GM23338 (cell line): ENCODE results near the gene HSD17B2. TPM values are rescaled to one million over a fixed set of nuclear protein-coding genes. Genes with fewer than 3 reads are reported as not detected.

Experiments used
- ATAC-seq: fragments of 200-7000 bp; cut with Tn5 transposase; 3 replicates; pipeline ENCODE4 v1.9.1; 2020
- DNase-seq: peaks from one replicate; pipeline ENCODE4 v3.0.0-alpha.2; 2015; ENCODE audit warnings: low spot score
- H2AFZ ChIP-seq: fragments of 200-600 bp; sonication (generic); 2 replicates; pipeline ENCODE4 v1.8.0; 2016; ENCODE audit warnings: antibody characterized with exemption, mild to moderate bottlenecking, moderate library complexity
- H3F3A ChIP-seq: fragments of 200-600 bp; sonication (generic); replicated peaks from 2 replicates; pipeline ENCODE4 v1.8.0; 2017; ENCODE audit warnings: antibody characterized with exemption, mixed run types, low read depth
- H3K27ac ChIP-seq: fragments of 200-600 bp; sonication (generic); 2 replicates; pipeline ENCODE4 v1.6.1; 2016; ENCODE audit warnings: low read depth
- H3K27me3 ChIP-seq: fragments of 200-600 bp; sonication (generic); 2 replicates; pipeline ENCODE4 v1.8.0; 2016; ENCODE audit warnings: mild to moderate bottlenecking, mixed run types, moderate library complexity; ENCODE audit not compliant: insufficient read depth
- H3K36me3 ChIP-seq: fragments of 200-600 bp; sonication (generic); 2 replicates; pipeline ENCODE4 v1.8.0; 2016; ENCODE audit warnings: mild to moderate bottlenecking; ENCODE audit not compliant: insufficient read depth
- H3K4me1 ChIP-seq: fragments of 200-600 bp; sonication (generic); 2 replicates; pipeline ENCODE4 v1.8.0; 2016; ENCODE audit warnings: mild to moderate bottlenecking, moderate library complexity; ENCODE audit not compliant: insufficient read depth
- H3K4me2 ChIP-seq: fragments of 200-600 bp; sonication (generic); 2 replicates; pipeline ENCODE4 v1.7.1; 2017; ENCODE audit warnings: mixed run types
- H3K4me3 ChIP-seq: fragments of 200-600 bp; sonication (generic); 2 replicates; pipeline ENCODE4 v1.6.1; 2016; ENCODE audit warnings: mixed run types
- H3K79me2 ChIP-seq: fragments of 200-600 bp; sonication (generic); replicated peaks from 2 replicates; pipeline ENCODE4 v1.8.0; 2017; ENCODE audit warnings: mild to moderate bottlenecking; ENCODE audit not compliant: insufficient read depth
- H3K9me2 ChIP-seq: fragments of 200-600 bp; sonication (generic); 2 replicates; pipeline ENCODE4 v1.8.0; 2017; ENCODE audit not compliant: insufficient read depth
- H4K20me1 ChIP-seq: fragments of 200-600 bp; sonication (generic); replicated peaks from 2 replicates; pipeline ENCODE4 v1.8.0; 2017; ENCODE audit warnings: mild to moderate bottlenecking; ENCODE audit not compliant: insufficient read depth
- H3K27ac Mint-ChIP-seq: 2 replicates; pipeline ENCODE4 v1.8.0; 2020; ENCODE audit warnings: inconsistent platforms, mild to moderate bottlenecking, moderate library complexity, mixed read lengths
- H3K27me3 Mint-ChIP-seq: 3 replicates; pipeline ENCODE4 v1.8.0; 2022; ENCODE audit warnings: low read depth, mild to moderate bottlenecking, moderate library complexity, mixed read lengths, inconsistent platforms; ENCODE audit not compliant: insufficient read depth, poor library complexity
- H3K36me3 Mint-ChIP-seq: 3 replicates; pipeline ENCODE4 v1.8.0; 2021; ENCODE audit warnings: low read depth, mild to moderate bottlenecking, inconsistent platforms, moderate library complexity, mixed read lengths
- H3K4me1 Mint-ChIP-seq: 3 replicates; pipeline ENCODE4 v1.8.0; 2020; ENCODE audit warnings: mild to moderate bottlenecking, inconsistent platforms, mixed read lengths
- H3K4me3 Mint-ChIP-seq: 3 replicates; pipeline ENCODE4 v1.8.0; 2021; ENCODE audit warnings: moderate library complexity, mild to moderate bottlenecking, inconsistent platforms, mixed read lengths
- H3K9me3 Mint-ChIP-seq: 3 replicates; pipeline ENCODE4 v1.8.0; 2020; ENCODE audit warnings: moderate library complexity, mild to moderate bottlenecking, inconsistent platforms, mixed read lengths
- ETS1 ChIP-seq: IDR thresholded peaks from 2 replicates; pipeline ENCODE4 v1.6.1; 2016; ENCODE audit warnings: antibody characterized with exemption
- EZH2 ChIP-seq: fragments of 200-600 bp; sonication (generic); IDR thresholded peaks from one replicate; pipeline ENCODE4 v1.8.0; 2017; ENCODE audit warnings: antibody characterized with exemption, mild to moderate bottlenecking, low read depth; ENCODE audit not compliant: unreplicated experiment
- EZH2phosphoT487 ChIP-seq: fragments of 200-600 bp; sonication (generic); IDR thresholded peaks from one replicate; pipeline ENCODE4 v1.8.1; 2018; ENCODE audit warnings: antibody characterized with exemption; ENCODE audit not compliant: unreplicated experiment
- JUNB ChIP-seq: IDR thresholded peaks from one replicate; pipeline ENCODE4 v1.6.1; 2016; ENCODE audit warnings: antibody characterized with exemption; ENCODE audit not compliant: unreplicated experiment
- STAT1 ChIP-seq: IDR thresholded peaks from one replicate; pipeline ENCODE4 v1.6.1; 2016; ENCODE audit warnings: antibody characterized with exemption; ENCODE audit not compliant: unreplicated experiment
- ZNF114 ChIP-seq: fragments of 250-450 bp; sonication (Bioruptor Pico); IDR thresholded peaks from 2 replicates; pipeline ENCODE4 v1.5.0; 2020; ENCODE audit warnings: mild to moderate bottlenecking, moderate library complexity
- ZNF331 ChIP-seq: fragments of 250-450 bp; sonication (Bioruptor Pico); IDR thresholded peaks from 2 replicates; pipeline ENCODE4 v1.5.0; 2020; ENCODE audit warnings: low read depth, mild to moderate bottlenecking, moderate library complexity
- polyA plus RNA-seq: library from polyadenylated mRNA; unstranded; fragments of >200 nt; fragmentation: Nextera tagmentation; extraction: Ambion mirVana; gene quantifications from 2 replicates; pipeline ENCODE4 v1.2.1, GENCODE V29; 2016
- total RNA-seq: library from RNA; depleted of rRNA; stranded (reverse); fragments of >200 nt; shearing (Covaris generic); gene quantifications from 2 replicates; pipeline ENCODE4 v1.2.3, GENCODE V29; 2014
- TF ChIP-seq, protein P1 (sequence below): fragments of 250-450 bp; sonication (Bioruptor Pico); IDR thresholded peaks from 2 replicates; pipeline ENCODE4 v1.5.0; 2020; ENCODE audit warnings: mild to moderate bottlenecking, moderate library complexity

HSD17B2 gene
- total and polyA plus RNA-seq, 2 experiments from 2014 or later = 0.29 TPM; not detected in 1

DNA sequence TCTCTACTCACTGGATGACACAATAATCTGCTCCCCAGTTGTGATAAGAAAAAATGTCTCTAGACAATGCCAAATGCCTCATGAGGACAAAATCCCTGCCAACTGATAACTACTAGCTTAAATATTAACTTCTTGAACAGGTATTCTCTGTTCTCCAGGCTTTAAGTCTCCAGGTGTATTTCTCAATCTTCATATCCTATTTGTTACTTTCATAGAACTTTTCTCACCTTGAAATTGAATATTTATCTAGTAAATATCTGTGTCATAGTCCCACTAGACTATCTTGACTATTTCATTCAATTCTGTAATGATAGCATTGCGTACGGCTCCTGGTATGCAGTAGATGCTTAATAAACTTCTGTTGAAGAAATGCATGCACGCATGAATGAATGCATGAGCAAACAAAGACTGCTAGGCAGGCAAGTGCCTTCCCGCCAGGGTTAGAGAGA is 15.9 kb downstream of the HSD17B2 start (continued):
- TF ChIP-seq ETS1 (no peak), EZH2phosphoT487 (no peak), STAT1 (no peak)
- TF ChIP-seq, protein P1, sequence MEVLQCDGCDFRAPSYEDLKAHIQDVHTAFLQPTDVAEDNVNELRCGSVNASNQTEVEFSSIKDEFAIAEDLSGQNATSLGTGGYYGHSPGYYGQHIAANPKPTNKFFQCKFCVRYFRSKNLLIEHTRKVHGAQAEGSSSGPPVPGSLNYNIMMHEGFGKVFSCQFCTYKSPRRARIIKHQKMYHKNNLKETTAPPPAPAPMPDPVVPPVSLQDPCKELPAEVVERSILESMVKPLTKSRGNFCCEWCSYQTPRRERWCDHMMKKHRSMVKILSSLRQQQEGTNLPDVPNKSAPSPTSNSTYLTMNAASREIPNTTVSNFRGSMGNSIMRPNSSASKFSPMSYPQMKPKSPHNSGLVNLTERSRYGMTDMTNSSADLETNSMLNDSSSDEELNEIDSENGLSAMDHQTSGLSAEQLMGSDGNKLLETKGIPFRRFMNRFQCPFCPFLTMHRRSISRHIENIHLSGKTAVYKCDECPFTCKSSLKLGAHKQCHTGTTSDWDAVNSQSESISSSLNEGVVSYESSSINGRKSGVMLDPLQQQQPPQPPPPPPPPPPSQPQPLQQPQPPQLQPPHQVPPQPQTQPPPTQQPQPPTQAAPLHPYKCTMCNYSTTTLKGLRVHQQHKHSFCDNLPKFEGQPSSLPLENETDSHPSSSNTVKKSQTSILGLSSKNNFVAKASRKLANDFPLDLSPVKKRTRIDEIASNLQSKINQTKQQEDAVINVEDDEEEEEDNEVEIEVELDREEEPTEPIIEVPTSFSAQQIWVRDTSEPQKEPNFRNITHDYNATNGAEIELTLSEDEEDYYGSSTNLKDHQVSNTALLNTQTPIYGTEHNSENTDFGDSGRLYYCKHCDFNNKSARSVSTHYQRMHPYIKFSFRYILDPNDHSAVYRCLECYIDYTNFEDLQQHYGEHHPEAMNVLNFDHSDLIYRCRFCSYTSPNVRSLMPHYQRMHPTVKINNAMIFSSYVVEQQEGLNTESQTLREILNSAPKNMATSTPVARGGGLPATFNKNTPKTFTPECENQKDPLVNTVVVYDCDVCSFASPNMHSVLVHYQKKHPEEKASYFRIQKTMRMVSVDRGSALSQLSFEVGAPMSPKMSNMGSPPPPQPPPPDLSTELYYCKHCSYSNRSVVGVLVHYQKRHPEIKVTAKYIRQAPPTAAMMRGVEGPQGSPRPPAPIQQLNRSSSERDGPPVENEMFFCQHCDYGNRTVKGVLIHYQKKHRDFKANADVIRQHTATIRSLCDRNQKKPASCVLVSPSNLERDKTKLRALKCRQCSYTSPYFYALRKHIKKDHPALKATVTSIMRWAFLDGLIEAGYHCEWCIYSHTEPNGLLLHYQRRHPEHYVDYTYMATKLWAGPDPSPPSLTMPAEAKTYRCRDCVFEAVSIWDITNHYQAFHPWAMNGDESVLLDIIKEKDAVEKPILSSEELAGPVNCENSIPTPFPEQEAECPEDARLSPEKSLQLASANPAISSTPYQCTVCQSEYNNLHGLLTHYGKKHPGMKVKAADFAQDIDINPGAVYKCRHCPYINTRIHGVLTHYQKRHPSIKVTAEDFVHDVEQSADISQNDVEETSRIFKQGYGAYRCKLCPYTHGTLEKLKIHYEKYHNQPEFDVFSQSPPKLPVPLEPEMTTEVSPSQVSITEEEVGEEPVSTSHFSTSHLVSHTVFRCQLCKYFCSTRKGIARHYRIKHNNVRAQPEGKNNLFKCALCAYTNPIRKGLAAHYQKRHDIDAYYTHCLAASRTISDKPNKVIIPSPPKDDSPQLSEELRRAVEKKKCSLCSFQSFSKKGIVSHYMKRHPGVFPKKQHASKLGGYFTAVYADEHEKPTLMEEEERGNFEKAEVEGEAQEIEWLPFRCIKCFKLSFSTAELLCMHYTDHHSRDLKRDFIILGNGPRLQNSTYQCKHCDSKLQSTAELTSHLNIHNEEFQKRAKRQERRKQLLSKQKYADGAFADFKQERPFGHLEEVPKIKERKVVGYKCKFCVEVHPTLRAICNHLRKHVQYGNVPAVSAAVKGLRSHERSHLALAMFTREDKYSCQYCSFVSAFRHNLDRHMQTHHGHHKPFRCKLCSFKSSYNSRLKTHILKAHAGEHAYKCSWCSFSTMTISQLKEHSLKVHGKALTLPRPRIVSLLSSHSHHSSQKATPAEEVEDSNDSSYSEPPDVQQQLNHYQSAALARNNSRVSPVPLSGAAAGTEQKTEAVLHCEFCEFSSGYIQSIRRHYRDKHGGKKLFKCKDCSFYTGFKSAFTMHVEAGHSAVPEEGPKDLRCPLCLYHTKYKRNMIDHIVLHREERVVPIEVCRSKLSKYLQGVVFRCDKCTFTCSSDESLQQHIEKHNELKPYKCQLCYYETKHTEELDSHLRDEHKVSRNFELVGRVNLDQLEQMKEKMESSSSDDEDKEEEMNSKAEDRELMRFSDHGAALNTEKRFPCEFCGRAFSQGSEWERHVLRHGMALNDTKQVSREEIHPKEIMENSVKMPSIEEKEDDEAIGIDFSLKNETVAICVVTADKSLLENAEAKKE (CRISPR knock-in tag) = no peak

GRCh38 chr16:82051656-82052055 is 16.6 kb downstream of the HSD17B2 start:
- no peaks in the 10 kb centered on the region for H3K9me3 Mint-ChIP-seq
- H3K27ac ChIP-seq = no peak overlapping the region
- H3K27me3 ChIP-seq = no peaks in the 10 kb centered on the region
- no peaks in the 10 kb centered on the region for H3K4me1 ChIP-seq
- no peaks in the 10 kb centered on the region for H3K36me3 Mint-ChIP-seq
- H3K79me2 ChIP-seq = no peaks in the 10 kb centered on the region
- H3K4me2 ChIP-seq = no peak overlapping the region
- H3F3A ChIP-seq = no peaks in the 10 kb centered on the region
- H3K27me3 Mint-ChIP-seq = no peaks in the 10 kb centered on the region
- H3K36me3 ChIP-seq = no peaks in the 10 kb centered on the region
- H3K4me3 Mint-ChIP-seq = no peak overlapping the region
- DNase-seq = no peak
- no peak overlapping the region for H3K4me3 ChIP-seq
- no peaks in the 10 kb centered on the region for H4K20me1 ChIP-seq
- H3K4me1 Mint-ChIP-seq = no peaks in the 10 kb centered on the region
- H2AFZ ChIP-seq = no peak overlapping the region
- H3K27ac Mint-ChIP-seq = no peak overlapping the region
- H3K9me2 ChIP-seq = 0 out of 2 replicates have a peak, but pooled peaks cover 7% of the 10 kb centered on the region
- ATAC-seq = no peak
- TF ChIP-seq, protein P1 (CRISPR knock-in tag) = no peak
- TF ChIP-seq ZNF331 (CRISPR knock-in tag) = no peak
- no peak for TF ChIP-seq JUNB
- no peak for TF ChIP-seq EZH2
- no peak for TF ChIP-seq ZNF114
- no peak for TF ChIP-seq STAT1
